Bronchial epithelial cell (primary cell): Measurements from ENCODE around the gene ISG15. TPM values are rescaled to one million over a fixed set of nuclear protein-coding genes. Genes with fewer than 3 reads are reported as not detected.
A peak's percentile ranks its signal among the peaks of the same experiment; 100 is the strongest.

Experiments used
- DNase-seq: peaks from one replicate; pipeline ENCODE4 v3.0.0-alpha.2; 2010; ENCODE audit warnings: low read depth
- FAIRE-seq: peaks from 2 replicates; lab custom pipeline; 2011; peaks lifted over from hg19 to GRCh38; lab: Jason Lieb, UNC
- H3K27me3 ChIP-seq: 2 replicates; pipeline ENCODE4 v1.5.1; 2011; ENCODE audit warnings: low read length; ENCODE audit not compliant: control insufficient read depth, insufficient read depth
- H3K36me3 ChIP-seq: 2 replicates; pipeline ENCODE4 v1.5.1; 2011; ENCODE audit warnings: low read length; ENCODE audit not compliant: control insufficient read depth, insufficient read depth
- H3K4me3 ChIP-seq: 2 replicates; pipeline ENCODE4 v1.5.1; 2011; ENCODE audit warnings: mild to moderate bottlenecking, low read depth, low read length, control low read depth
- CTCF ChIP-seq: IDR thresholded peaks from 2 replicates; pipeline ENCODE4 v1.5.1; 2011; ENCODE audit warnings: mild to moderate bottlenecking, moderate library complexity, low read length, control low read depth, inconsistent platforms; ENCODE audit not compliant: insufficient read depth, severe bottlenecking
- total RNA-seq: library from RNA; depleted of rRNA; stranded (reverse); fragments of >200 nt; gene quantifications from 2 replicates; pipeline ENCODE4 v1.2.1, GENCODE V29; 2014

ISG15 gene
- total RNA-seq, 1 donor from 2014 or later, result 18.2 TPM

GRCh38 chr1:1048765-1049164 is 35.5 kb downstream of the ISG15 start:
- no peak for TF ChIP-seq CTCF
- no peak overlapping the region for H3K4me3 ChIP-seq
- FAIRE-seq, result no peak
- DNase-seq, result no peak
- H3K27me3 ChIP-seq, result no peaks in the 10 kb centered on the region
- peaks cover 60% of the 10 kb centered on the region for H3K36me3 ChIP-seq

GRCh38 chr1:1049318-1050165 is 36.2 kb downstream of the ISG15 start:
- FAIRE-seq (no peak), DNase-seq (no peak)
- TF ChIP-seq CTCF, result no peak
- H3K36me3 ChIP-seq, result peaks cover 55% of the 10 kb centered on the region
- no peak overlapping the region for H3K4me3 ChIP-seq
- no peaks in the 10 kb centered on the region for H3K27me3 ChIP-seq

GRCh38 chr1:1050577-1051052 is 37.3 kb downstream of the ISG15 start:
- Histone ChIP-seq H3K36me3 (peaks cover 49% of the 10 kb centered on the region), H3K27me3 (no peaks in the 10 kb centered on the region), H3K4me3 (no peak overlapping the region)
- FAIRE-seq (no peak), DNase-seq (no peak)
- no peak for TF ChIP-seq CTCF

GRCh38 chr1:1051127-1051810 is 38.0 kb downstream of the ISG15 start:
- no peak for TF ChIP-seq CTCF
- DNase-seq (no peak), FAIRE-seq (no peak)
- H3K36me3 ChIP-seq, result peaks cover 43% of the 10 kb centered on the region
- no peaks in the 10 kb centered on the region for H3K27me3 ChIP-seq
- no peak overlapping the region for H3K4me3 ChIP-seq

- no peak overlapping the region for H3K4me3 ChIP-seq
- H3K27me3 ChIP-seq, result no peaks in the 10 kb centered on the region
- peaks cover 36% of the 10 kb centered on the region for H3K36me3 ChIP-seq
- FAIRE-seq (peak; percentile 94), DNase-seq (no peak)
- TF ChIP-seq CTCF, result no peak
Measured at GRCh38 chr1:1052003-1052840, 38.9 kb downstream of the ISG15 start.
